CD14-positive monocyte (primary cell): Measurements from ENCODE around the gene GRIK4. TPM values are rescaled to one million over a fixed set of nuclear protein-coding genes. Genes with fewer than 3 reads are reported as not detected.

ENCODE experiments used
- DNase-seq, 3 donors: peaks; one replicate each; pipeline ENCODE4 v3.0.0-alpha.2; 2011 to 2022
- H2AFZ ChIP-seq: 2 replicates; pipeline ENCODE4 v1.6.0; 2012; ENCODE audit warnings: mild to moderate bottlenecking, low read depth, low read length, inconsistent platforms; ENCODE audit not compliant: insufficient read depth, poor library complexity, severe bottlenecking
- H3K27ac ChIP-seq, 2 donors: 1 replicate in 1 of 2; 2 replicates in 1 of 2; pipeline ENCODE4 v1.5.1; 2012 to 2013; ENCODE audit warnings: low read length in 2 of 2, control low read depth in 1 of 2, inconsistent platforms in 1 of 2, low read depth in 1 of 2, mild to moderate bottlenecking in 1 of 2
- H3K27me3 ChIP-seq, 2 donors: one replicate each; pipeline versions ENCODE4 v1.6.0 to v1.6.1; 2011 to 2013; ENCODE audit warnings: low read length in 2 of 2; ENCODE audit not compliant: control insufficient read depth in 2 of 2, insufficient read depth in 2 of 2
- H3K36me3 ChIP-seq, 2 donors: replicated peaks in 1 of 2; 1 replicate in 1 of 2; 2 replicates in 1 of 2; pipeline versions ENCODE4 v1.5.1 to v1.6.1; 2012 to 2013; ENCODE audit warnings: low read length in 2 of 2, control low read depth in 1 of 2, inconsistent platforms in 1 of 2, mild to moderate bottlenecking in 1 of 2; ENCODE audit not compliant: insufficient read depth in 2 of 2, control insufficient read depth in 1 of 2
- H3K4me1 ChIP-seq, 2 donors: 1 replicate in 1 of 2; 2 replicates in 1 of 2; pipeline versions ENCODE4 v1.5.1 to v1.6.1; 2012 to 2013; ENCODE audit warnings: low read length in 2 of 2, control low read depth in 1 of 2, inconsistent platforms in 1 of 2, mild to moderate bottlenecking in 1 of 2, moderate library complexity in 1 of 2; ENCODE audit not compliant: insufficient read depth in 2 of 2, control insufficient read depth in 1 of 2
- H3K4me2 ChIP-seq: replicated peaks from 2 replicates; pipeline ENCODE3; 2012; ENCODE audit warnings: low read length, moderate library complexity, mild to moderate bottlenecking; ENCODE audit not compliant: poor library complexity, severe bottlenecking; ENCODE audit errors: extremely low read depth
- H3K4me3 ChIP-seq, 3 experiments: fragments of 200-600 bp in 1 of 3; sonication (generic) in 1 of 3; replicated peaks in 1 of 3; 1 replicate in 2 of 3; 2 replicates in 1 of 3; pipeline ENCODE4 v1.5.1; 2011 to 2013; ENCODE audit warnings: low read length in 3 of 3, mild to moderate bottlenecking in 3 of 3, control low read depth in 2 of 3, low read depth in 2 of 3, inconsistent platforms in 1 of 3, moderate library complexity in 1 of 3
- H3K79me2 ChIP-seq: 2 replicates; pipeline ENCODE4 v1.6.0; 2012; ENCODE audit warnings: mild to moderate bottlenecking, control low read depth, inconsistent platforms, low read length, moderate library complexity; ENCODE audit not compliant: insufficient read depth
- H3K9ac ChIP-seq: 2 replicates; pipeline ENCODE4 v1.6.0; 2017; ENCODE audit warnings: low read length, mild to moderate bottlenecking; ENCODE audit not compliant: insufficient read depth, poor library complexity, severe bottlenecking
- H3K9me3 ChIP-seq, 2 donors: replicated peaks in 1 of 2; 1 replicate in 1 of 2; 2 replicates in 1 of 2; pipeline versions ENCODE4 v1.5.1 to v1.6.1; 2012 to 2013; ENCODE audit warnings: low read length in 2 of 2, control low read depth in 1 of 2; ENCODE audit not compliant: control insufficient read depth in 1 of 2, insufficient read depth in 1 of 2
- H4K20me1 ChIP-seq: 2 replicates; pipeline ENCODE4 v1.6.0; 2012; ENCODE audit warnings: mild to moderate bottlenecking, low read length, control low read depth, moderate library complexity; ENCODE audit not compliant: insufficient read depth
- H3K27ac Mint-ChIP-seq, 7 donors: one replicate each; pipeline ENCODE4 v1.8.0; 2020; ENCODE audit warnings: mild to moderate bottlenecking in 7 of 7, mixed read lengths in 7 of 7, moderate library complexity in 6 of 7, inconsistent platforms in 2 of 7
- H3K27me3 Mint-ChIP-seq, 3 donors: one replicate each; pipeline ENCODE4 v1.8.0; 2021 to 2022; ENCODE audit warnings: low read depth in 3 of 3, mild to moderate bottlenecking in 3 of 3, mixed read lengths in 3 of 3, moderate library complexity in 3 of 3, inconsistent platforms in 1 of 3
- H3K36me3 Mint-ChIP-seq, 2 donors: one replicate each; pipeline ENCODE4 v1.8.0; 2020; ENCODE audit warnings: mixed read lengths in 2 of 2, inconsistent platforms in 1 of 2, mild to moderate bottlenecking in 1 of 2
- H3K4me1 Mint-ChIP-seq: one replicate; pipeline ENCODE4 v1.8.0; 2020; ENCODE audit warnings: mild to moderate bottlenecking, mixed read lengths
- H3K4me3 Mint-ChIP-seq, 2 donors: one replicate each; pipeline ENCODE4 v1.8.0; 2020; ENCODE audit warnings: mild to moderate bottlenecking in 2 of 2, mixed read lengths in 2 of 2, moderate library complexity in 1 of 2
- H3K9me3 Mint-ChIP-seq, 7 donors: one replicate each; pipeline ENCODE4 v1.8.0; 2020 to 2022; ENCODE audit warnings: mixed read lengths in 7 of 7, mild to moderate bottlenecking in 6 of 7, moderate library complexity in 6 of 7, inconsistent platforms in 2 of 7
- CTCF ChIP-seq: fragments of 200-600 bp; IDR thresholded peaks from one replicate; pipeline ENCODE4 v1.8.0; 2022; ENCODE audit warnings: antibody characterized with exemption, mild to moderate bottlenecking
- WGBS: methylation state at CpG from one replicate; pipeline ENCODE4 v1.1.5; 2013; ENCODE audit warnings: missing lambda C conversion rate; ENCODE audit not compliant: insufficient coverage; 5-methylcytosine and 5-hydroxymethylcytosine counted together
- intact Hi-C, 2 donors: fragments of 100-400 bp; cut with micrococcal nuclease; formaldehyde crosslinking; loops; one replicate each; pipeline versions ENCODE4 v1.15.0 to v1.15.1; 2023
- polyA plus RNA-seq, 3 donors: library from polyadenylated mRNA; depleted of rRNA in 1 of 3; unstranded in 2 of 3; stranded (reverse) in 1 of 3; fragments of 300-500 nt in 2 of 3; fragments of >200 nt in 1 of 3; fragmentation: Illumina TruSeq in 2 of 3; gene quantifications; 1 replicate in 2 of 3; 2 replicates in 1 of 3; pipeline ENCODE4 v1.2.3, GENCODE V29; 2012 to 2021

The GRIK4 gene
- polyA plus RNA-seq, 3 donors, result not detected

GRCh38 chr11:120658071-120658423 lies 146.5 kb downstream of the GRIK4 start:
- no peaks in the 10 kb centered on the region for H4K20me1 ChIP-seq
- H3K4me3 Mint-ChIP-seq, result no peak overlapping the region
- no peaks in the 10 kb centered on the region for H3K36me3 ChIP-seq
- no peaks in the 10 kb centered on the region for H3K79me2 ChIP-seq
- no peak overlapping the region for H3K4me2 ChIP-seq
- no peaks in the 10 kb centered on the region for H3K36me3 Mint-ChIP-seq
- intact Hi-C loops, result no loop called here
- no peak overlapping the region for H3K27ac Mint-ChIP-seq
- WGBS, result no CpG with 5 or more reads among the region's 3 CpGs
- peaks cover 0 to 2% of the 10 kb centered on the region in 2 donors for H3K27me3 ChIP-seq
- H3K4me1 ChIP-seq, result peaks cover 0 to 3% of the 10 kb centered on the region in 2 donors
- no peak overlapping the region for H3K27ac ChIP-seq
- H3K9ac ChIP-seq, result no peak overlapping the region
- peaks cover 5% of the 10 kb centered on the region for H3K4me1 Mint-ChIP-seq
- TF ChIP-seq CTCF, result no peak
- no peak overlapping the region for H2AFZ ChIP-seq
- peak in 1 of 3 donors; percentile 13 for DNase-seq
- no peaks in the 10 kb centered on the region for H3K9me3 ChIP-seq
- peaks cover 0 to 2% (median 0%) of the 10 kb centered on the region in 7 donors for H3K9me3 Mint-ChIP-seq
- no peak overlapping the region for H3K4me3 ChIP-seq
- peaks cover 11 to 24% (median 15%) of the 10 kb centered on the region in 3 donors for H3K27me3 Mint-ChIP-seq

GRCh38 chr11:120659076-120659475 lies 147.5 kb downstream of the GRIK4 start:
- Histone ChIP-seq H4K20me1 (no peaks in the 10 kb centered on the region), H3K36me3 (no peaks in the 10 kb centered on the region), H3K4me3 (no peak overlapping the region), H3K27ac (no peak overlapping the region), H3K9ac (no peak overlapping the region), H3K9me3 (no peaks in the 10 kb centered on the region), H3K27me3 (peaks cover 0 to 2% of the 10 kb centered on the region in 2 donors), H3K4me1 (peaks cover 0 to 3% of the 10 kb centered on the region in 2 donors), H3K4me2 (no peak overlapping the region), H2AFZ (no peak overlapping the region), H3K79me2 (no peaks in the 10 kb centered on the region)
- Mint-ChIP-seq H3K27ac (peak overlapping the region in 1 of 7 donors; percentile 17), H3K27me3 (peaks cover 9 to 27% (median 18%) of the 10 kb centered on the region in 3 donors), H3K36me3 (no peaks in the 10 kb centered on the region), H3K4me3 (peak overlapping the region in 1 of 2 donors; percentile 51), H3K9me3 (no peaks in the 10 kb centered on the region), H3K4me1 (peaks cover 5% of the 10 kb centered on the region)
- TF ChIP-seq CTCF, result no peak
- intact Hi-C loops, result no loop called here
- no peak for DNase-seq
- 94% methylated on average over 5 of the region's 6 CpGs for WGBS
